HG02571 (cell line): Measurements from ENCODE around the gene IPCEF1.

Source experiments
- ATAC-seq: cut with Tn5 transposase; IDR thresholded peaks from one replicate; pipeline ENCODE4 v1.9.1; 2021; ENCODE audit warnings: mild to moderate bottlenecking, moderate library complexity; ENCODE audit not compliant: unreplicated experiment

Gene IPCEF1

DNA sequence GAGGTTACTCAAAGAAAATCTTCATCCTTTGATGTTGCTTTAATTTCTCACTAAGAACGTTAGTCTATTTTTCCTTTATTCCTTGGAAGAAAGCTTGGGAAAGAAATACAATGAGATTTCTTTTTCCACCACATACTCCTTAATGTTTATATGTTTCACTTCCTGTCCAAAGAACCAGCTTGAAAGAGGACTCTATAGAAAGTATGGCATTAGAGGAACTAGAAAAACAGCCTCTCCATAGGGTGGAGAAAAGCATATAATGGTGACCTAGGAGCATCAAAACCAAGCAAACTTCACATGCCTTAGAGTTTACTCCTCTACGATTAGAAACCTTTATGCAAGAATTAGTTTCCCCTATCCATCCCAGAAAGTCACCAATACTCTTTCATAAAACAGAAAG is 186.5 kb downstream of the IPCEF1 start:
- no peak for ATAC-seq

DNA sequence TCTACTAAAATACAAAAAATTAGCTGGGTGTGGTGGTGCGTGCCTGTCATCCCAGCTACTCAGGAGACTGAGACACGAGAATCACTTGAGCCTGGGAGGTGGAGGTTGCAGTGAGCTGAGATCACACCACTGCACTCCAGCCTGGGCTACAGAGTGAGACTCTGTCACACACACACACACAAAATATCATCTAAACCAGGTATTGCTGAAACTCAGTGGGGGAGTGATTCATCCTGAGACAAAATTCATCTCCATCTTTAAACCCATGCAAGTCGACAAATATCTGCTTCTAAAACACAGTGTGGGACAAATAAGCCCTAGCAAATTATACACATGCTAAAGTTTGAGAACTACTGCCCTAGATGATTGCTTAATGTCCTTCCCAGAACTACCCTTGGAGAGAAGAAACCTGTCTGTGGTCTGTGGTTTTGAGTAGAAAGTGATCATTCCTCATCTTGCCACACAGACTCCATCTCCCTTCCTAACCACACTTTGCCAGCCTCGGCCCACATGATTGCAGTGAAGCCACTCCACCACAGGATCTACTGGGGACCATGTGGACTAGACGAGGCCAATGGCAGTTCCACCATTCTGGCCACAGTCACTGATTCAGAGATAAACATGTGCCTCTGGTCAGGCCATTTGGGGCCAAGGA is 187.3 kb downstream of the IPCEF1 start:
- no peak for ATAC-seq

DNA sequence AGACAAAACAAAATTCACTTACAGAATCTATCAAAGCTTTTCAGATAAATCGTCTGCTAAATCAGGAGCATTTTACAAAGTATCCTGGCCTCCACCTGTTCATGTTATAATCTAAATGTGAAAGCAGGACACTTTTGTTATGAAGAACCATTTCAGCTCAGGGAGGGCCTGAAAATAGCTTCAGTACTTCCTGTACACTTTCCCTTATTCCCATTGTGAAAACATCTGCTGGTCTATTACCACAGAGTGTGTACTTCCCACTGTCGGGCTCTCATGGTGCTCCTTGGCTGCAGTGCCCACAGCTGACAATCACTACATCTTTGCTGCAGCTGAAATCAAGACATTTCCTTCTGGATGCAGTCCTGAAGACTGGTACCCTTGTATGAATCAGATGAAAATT is 189.5 kb downstream of the IPCEF1 start:
- no peak for ATAC-seq

DNA sequence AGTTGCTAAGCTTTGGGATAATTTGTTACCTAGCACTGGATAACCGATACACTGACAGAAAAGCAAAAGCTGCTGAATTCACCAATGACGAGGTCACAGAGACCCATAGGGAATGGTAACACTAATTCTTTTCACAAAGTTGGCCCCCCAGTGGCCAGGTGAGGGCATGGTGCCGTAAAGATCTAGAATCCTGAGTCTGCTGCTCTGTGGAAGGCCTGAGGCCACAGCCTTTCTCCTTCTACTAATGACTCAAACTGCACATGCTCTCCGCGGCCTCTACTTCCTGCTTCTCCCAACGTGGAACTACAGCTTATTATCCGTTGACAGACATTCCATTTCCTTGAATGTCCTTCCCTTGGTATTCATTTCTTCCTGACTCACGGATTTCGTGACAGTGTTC is 190.5 kb downstream of the IPCEF1 start:
- no peak for ATAC-seq

DNA sequence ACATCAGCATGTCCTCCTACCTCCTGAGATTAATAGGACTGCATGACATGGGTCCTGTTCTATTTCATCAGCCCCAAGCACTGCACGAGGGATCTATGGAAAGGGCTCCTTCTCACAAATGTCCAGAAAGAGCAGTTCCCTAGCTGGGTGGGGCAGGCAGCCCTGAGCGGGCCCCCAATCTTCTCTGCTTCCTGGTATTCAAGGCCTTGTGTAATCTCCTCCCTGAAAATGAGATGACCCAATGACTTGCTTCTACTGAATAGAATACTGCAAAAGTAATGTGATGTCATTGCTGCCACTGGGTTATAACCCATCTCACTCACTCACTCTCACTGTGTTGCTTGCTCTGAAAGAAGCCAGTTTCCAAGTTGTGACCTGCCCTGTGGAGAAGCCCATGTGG is 191.1 kb downstream of the IPCEF1 start:
- ATAC-seq, result no peak

DNA sequence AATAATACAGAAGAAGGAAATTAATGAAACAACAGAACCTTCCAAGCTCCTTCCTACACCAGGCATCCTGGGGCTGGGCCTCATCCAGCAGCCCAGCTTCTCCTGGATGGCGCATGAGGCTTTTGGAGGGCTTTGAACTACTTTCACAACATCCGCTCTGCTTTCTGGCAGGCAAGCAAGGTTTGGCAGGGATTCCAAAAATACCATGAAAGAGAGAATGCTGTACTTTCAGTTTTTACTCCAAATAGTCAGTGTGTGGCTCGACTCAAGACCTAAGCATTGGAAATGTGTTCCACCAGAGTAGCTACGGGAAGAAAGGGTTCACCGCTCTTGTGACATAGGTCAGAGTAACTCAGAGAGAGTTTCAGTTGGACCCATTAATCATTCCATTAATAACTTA is 192.2 kb downstream of the IPCEF1 start:
- no peak for ATAC-seq

DNA sequence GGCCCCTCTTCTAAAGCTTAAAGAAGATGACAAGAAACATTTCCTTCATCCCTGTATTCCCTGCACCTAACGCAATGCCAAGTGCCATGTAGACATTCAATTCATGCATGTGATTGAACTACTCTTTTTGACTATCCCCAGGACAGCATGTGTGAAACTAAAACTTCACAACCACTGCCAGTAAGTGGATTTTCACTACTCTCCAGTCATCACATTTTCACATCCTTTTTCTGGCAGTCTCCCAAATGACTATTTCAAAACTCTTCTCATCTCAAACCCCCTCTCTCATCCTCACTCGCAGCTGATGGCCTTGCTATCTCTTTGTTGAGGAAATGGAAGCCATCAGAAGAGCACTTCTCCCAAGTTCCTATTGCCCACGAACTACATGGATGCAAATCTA is 194.9 kb downstream of the IPCEF1 start:
- peak; percentile 62 for ATAC-seq

DNA sequence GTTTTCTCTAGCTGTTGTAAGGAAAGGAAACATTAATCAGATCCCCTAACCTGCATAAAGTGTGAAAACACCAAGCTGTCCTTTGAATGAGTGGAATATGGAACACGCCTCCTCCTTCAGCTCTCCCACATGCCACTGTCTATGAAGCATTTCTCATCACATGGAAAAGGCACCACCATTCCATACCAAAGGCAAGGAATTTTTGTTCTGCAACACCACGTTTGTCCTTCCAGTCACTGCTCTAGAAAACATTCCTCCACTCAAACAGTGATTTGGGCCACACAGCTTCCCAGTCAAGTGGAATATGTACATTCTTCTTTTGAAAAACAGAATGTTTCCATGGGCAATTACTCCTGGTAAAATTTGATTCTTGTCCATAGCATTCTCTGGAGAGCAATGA is 197.5 kb downstream of the IPCEF1 start:
- ATAC-seq, result no peak

DNA sequence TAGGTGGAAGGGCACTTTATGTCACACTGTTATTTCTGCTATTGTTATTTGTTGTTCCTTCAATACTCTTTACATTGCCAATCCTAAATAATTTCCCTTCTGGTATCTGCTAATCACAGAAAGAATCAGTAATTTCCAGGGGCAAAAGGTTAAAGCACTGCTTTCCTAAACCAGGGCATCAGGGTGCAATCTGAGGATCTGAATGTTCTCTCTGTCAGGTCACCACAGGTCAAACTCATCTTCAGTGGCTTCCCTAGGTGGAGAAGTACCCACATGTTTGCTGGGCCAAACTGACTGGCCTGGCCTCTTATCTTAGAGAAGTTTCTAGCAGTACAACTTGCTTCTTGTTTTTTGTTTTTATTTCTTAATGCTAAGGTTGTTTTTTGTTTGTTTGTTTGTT is 198.9 kb downstream of the IPCEF1 start:
- no peak for ATAC-seq

DNA sequence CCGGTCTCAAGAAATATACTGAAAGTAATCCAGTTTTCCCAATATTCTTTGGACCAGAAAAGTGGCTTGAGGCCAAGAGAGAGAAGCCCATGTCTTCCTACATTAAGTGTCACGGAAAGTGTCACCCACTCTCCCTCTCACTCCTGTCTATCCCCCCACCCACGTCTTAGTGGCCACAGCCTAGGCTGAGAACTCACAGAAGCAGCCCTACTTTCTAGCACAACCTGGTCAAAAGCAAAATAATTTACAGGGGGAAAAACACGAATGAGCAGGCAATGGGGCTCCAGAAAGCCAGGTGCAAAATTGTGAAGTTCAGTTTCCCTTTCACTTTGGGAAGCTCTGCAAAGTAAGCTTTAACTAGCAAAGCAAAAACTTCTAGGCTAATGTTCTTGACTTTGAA is 199.5 kb downstream of the IPCEF1 start:
- ATAC-seq, result peak; percentile 66

DNA sequence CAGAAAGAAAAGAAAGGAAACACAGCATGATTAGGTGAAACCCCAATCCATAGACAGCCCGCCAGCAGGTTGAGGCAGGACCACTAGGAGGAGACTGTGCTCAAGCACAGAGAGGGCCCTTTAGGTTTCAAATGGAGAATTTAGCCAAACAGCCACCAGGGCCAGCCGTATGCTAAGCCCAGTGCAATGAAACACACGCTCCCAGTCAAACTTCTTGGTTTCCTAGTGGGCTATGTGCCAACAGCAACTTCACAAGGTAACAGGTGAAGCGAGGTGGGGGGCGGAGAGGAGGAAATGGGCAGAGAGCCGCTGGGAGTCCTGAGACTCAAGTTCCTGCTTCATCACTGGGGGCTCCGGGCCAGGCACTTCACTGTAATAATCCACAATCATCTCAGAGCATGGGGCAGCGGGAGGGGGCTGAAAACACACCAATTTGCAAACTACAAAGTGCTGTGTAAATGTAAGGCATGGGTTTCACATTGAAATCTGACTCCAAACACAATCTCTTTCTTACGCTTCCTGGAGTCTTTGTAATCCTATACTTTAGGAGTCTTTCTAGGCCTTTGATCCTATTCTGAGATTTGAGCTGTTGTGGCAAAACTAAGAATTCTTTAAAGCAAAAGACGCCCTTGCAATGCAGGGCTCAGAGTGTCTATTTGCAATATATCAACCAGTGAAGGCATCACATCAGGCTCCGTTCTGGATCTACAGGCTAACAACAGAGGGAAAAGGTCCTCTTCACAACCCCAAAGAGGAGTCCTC is 200.3 kb downstream of the IPCEF1 start:
- peak; percentile 74 for ATAC-seq

DNA sequence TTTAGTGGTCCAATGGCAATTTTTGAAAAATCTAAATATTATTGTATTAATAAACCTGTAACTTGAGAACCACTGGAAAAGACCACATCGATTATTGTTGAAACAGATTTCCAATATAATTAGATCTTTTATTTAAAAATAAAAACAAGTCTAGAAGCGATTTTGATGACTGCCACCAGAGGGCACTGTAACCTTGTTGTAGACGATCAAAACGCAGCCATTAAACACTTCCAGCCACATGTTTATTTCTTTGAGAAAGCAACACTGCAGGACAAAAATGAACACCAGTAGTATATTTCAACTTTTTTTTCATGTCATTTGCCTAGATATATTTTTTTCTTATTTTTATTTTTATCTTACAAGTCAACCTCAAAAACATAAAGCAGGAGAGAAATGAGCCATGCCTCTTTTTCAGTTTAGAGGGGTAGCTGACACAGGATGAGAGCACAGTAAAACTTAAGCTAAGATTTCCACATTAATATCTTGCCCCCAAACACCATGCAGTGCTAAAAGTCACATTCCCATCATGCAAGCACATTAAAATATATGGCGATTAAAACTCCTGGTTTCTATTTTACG is 202.1 kb downstream of the IPCEF1 start:
- ATAC-seq, result no peak

DNA sequence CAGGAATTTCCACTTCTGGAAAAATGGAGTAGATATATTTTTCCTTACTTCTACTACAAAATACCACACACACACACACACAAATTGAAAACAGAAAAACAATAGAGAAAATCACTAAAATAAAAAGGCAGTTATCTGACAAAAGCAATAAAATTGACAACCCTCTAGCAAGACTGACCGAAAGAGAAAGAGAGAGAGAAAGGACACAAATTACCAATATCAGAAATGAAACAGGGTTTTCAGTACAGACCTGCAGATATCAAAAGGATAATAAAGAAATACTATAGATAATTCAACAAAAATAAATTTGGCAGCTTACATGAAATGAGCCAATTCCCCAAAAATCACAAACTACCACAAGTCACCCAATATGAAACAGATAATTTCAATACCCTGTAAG is 212.8 kb downstream of the IPCEF1 start:
- no peak for ATAC-seq

DNA sequence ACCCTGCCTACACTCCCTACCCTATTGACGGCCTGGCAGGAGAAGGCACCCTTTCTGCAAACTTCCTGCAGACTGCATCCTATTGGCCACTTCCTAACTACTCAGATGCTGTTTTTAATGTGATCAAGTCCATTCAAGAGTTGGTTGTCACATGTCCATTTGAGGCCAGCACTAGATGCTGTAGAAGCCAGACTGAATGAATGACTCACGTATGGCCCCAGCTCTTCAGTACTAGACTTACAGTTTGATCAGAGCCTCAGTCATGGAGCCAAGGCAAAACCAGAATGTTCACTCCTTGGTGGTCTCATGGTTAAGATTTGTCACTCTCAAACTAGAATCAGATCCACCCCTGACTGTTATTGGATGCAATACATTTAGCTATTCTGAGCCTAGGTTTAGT is 215.9 kb downstream of the IPCEF1 start:
- no peak for ATAC-seq

DNA sequence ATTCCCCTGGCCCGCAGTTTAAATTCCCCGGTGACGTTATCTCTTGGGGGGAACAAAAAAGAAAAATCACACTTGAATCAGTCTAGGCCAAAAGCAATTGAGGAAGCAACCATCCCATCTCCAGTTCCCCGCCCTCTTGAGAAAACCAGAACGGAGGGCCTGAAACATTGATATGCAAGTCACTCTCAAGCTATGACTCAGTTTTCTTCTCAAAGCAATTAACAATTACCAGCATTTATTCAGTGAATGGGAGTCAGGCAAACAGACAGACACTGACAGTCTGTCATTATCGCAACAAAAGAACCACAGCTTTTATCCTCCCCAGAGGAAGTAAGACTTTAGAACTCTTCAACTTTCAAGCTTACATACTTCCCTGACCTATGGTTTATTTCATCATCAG is 216.7 kb downstream of the IPCEF1 start:
- no peak for ATAC-seq

DNA sequence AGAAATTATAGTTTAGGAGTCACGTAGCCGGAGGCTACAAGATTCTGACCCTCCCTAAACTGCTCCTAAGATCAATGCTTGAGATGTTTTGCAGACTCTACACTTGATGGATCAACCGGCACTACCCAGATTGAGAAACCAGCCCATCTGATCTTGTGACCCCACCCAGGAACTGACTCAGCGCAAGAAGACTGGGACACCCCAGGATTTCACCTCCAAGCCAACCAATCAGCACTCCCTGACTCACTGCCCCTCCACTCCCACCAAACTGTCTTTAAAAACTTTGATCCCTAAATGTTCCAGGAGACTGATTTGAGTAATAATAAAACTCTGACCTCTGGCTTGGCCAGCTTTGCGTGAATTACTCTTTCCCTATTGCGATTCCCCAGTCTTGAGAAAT is 217.8 kb downstream of the IPCEF1 start:
- ATAC-seq, result no peak

DNA sequence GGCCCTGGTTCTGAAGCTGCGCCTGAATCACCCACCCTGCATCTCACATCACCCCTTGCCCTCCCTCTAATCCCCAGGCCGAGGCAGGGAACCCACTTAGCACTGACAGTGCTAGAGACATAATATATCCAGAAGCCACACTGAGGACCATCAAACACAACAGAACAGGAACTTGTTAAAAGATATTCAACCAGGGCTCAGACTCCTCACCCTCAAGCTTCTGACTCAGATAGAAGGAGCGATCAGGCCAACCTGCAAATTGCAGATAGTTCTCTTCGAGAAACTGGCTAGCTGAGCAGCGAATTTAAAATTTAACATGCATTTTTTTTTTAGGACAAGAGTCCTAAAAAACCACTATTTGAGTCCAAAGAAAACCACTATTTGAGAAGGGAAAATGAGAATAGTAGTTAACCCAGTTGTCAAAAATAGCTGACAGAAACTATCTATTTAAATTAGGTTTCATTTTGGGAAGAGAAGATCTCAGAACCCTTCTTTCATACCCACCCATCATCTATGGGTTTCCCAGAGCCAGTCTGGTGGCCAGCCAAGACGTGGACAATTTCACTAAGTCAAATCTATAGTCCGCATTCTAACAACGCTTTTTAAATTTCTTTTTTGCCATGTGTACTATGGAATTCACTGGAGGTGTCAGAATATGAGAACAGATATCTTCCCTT is 222.0 kb downstream of the IPCEF1 start:
- ATAC-seq, result no peak

DNA sequence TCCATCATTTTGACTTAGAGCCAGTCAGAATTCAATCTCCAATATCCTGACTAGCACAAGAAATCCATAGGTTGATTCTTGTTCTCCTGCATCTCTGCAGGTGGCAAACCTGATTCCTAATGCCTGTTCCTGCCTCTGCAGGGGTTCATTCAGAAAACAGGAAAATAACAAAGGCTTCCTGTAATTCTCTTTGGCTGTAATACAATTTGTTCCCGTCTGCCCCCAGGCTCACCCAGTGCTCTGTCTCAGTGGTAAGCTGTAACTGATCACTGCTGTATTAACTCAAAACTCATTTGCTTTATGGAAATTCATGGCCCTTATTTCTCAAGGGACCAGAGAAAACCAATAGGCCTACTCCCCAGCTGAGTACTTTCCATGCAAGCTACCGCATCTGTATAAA is 228.9 kb downstream of the IPCEF1 start:
- no peak for ATAC-seq

DNA sequence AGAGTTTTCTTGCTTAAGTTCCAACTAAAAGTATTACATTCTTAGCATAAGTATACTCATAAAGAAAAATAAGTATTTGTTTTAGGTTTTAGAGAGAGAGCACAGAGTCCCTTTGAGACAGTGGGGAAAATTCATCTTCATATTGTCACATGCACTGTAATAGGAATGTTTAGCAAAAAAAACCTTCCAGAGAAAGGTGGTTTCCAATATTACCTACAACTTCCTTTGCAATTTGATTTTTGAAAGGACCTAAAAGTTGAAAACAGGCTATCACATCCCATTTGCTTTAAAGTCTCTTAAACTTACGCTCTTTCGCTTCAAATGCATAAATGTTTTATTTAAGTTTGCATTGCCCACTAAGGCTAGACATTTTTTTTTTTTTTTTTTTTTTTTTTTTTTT is 231.2 kb downstream of the IPCEF1 start:
- no peak for ATAC-seq

DNA sequence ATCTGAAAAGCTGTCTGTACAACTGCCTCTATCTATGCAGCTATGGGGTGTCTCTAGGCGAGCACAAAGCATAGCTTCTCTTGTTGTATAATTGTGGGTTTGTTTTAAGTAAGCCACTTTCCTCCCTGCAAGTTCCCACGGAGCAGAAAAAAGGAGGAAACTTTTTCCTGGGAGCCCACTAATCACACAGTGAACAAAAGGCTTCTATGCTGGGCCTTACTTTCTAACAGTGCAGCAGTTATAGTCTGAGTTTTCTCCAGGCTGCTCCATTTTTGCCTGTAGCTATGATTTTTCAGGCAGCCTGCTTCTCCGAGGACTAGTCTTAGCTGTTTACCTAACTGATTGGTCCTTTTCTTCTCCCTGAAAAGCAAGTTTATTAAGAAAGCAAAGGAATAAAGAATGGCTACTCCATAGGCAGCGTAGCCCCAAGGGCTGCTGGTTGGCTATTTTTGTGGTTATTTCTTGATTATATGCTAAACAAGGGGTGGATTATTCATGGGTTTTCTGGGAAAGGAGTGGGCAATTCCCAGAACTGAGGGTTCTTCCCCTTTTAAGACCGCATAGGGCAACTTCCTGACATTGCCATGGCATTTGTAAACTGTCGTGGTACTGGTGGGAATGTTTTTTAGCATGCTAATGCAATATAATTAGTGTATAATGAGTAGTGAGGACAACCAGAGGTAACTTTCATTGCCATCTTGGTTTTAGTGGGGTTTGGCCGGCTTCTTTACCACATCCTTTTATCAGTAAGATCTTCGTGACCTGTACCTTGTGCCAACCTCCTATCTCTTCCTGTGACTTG is 233.2 kb downstream of the IPCEF1 start:
- no peak for ATAC-seq
